ENCODE results near the gene WASF2. TPM values are rescaled to one million over a fixed set of nuclear protein-coding genes. Genes with fewer than 3 reads are reported as not detected.

Gene WASF2
- total and polyA plus RNA-seq, 2 of the 8 experiments (the other 6 are each of a cell fraction or from before 2014, with no cell fraction given), result 32.1 to 86.6 TPM

DNA sequence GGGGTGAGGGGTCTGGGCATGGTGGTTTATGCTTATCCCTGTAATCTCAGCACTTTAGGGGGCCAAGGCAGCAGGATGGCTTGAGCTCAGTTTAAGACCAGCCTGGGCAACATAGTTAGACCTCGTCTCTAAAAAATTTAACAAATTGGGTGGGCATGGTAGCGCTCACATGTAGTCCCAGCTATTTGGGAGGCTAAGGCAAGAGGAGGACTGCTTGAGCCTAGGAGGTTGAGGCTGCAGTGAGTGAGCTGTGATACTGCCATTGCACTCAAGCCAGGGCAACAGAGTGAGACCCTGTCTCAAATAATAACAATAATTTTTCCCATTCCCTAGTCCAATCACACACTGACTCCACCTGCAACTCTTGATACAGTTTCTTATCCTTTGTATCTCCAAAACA lies 6.3 kb downstream of the WASF2 start:
- no peaks in the 10 kb centered on the region for H3K9me3 ChIP-seq (ENCODE audit: insufficient read depth in 2 of 2, low read depth in 1 of 2, low read length in 1 of 2)
- H3K23me2 ChIP-seq (ENCODE audit: low read depth, low read length), result no peaks in the 10 kb centered on the region
- no peak overlapping the region for H4K8ac ChIP-seq (ENCODE audit: extremely low read depth, insufficient read depth, low read length)
- no peak overlapping the region for H3K18ac ChIP-seq (ENCODE audit: extremely low read depth, low read length)
- no peak overlapping the region for H2BK5ac ChIP-seq (ENCODE audit: low read depth, low read length)
- no peak overlapping the region for H4K5ac ChIP-seq (ENCODE audit: insufficient read length, low read depth, low read length)
- FAIRE-seq (no peak), DNase-seq (ENCODE audit: low read depth in 1 of 2, low spot score in 2 of 2) (no peak)
- no peak overlapping the region for H2BK12ac ChIP-seq (ENCODE audit: low read depth, low read length)
- no peak overlapping the region for H2BK15ac ChIP-seq (ENCODE audit: low read length)
- peaks cover 0 to 2% of the 10 kb centered on the region in 2 experiments for H4K20me1 ChIP-seq (replicated peaks in 1 of 2; ENCODE audit: control insufficient read depth in 1 of 2, insufficient read depth in 2 of 2, low read length in 2 of 2)
- ChIA-PET CTCF (ENCODE audit: partially characterized antibody) (interaction anchor here (0.8 to 1.5 kb wide), 6 partner anchors 9 to 116 kb away, joined by 3 to 4 read pairs (median 3); no protein-coding TSS in a partner anchor), POLR2A (ENCODE audit: partially characterized antibody) (interaction anchor here (0.9 kb wide), 2 partner anchors 10 to 25 kb away, joined by 3 read pairs; no protein-coding TSS in a partner anchor)
- H3K79me1 ChIP-seq (ENCODE audit: low read depth, low read length), result peaks cover 5% of the 10 kb centered on the region
- TF ChIP-seq, protein P1, sequence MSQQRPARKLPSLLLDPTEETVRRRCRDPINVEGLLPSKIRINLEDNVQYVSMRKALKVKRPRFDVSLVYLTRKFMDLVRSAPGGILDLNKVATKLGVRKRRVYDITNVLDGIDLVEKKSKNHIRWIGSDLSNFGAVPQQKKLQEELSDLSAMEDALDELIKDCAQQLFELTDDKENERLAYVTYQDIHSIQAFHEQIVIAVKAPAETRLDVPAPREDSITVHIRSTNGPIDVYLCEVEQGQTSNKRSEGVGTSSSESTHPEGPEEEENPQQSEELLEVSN (IDR thresholded peaks at IDR 0.05), result no peak
- no peak overlapping the region for H3K4ac ChIP-seq (replicated peaks; ENCODE audit: insufficient read length, low read depth, low read length)
- H3K36me3 ChIP-seq (ENCODE audit: control insufficient read depth in 2 of 4, insufficient read depth in 4 of 4, low read length in 3 of 4), result no peaks in the 10 kb centered on the region
- H3K4me2 ChIP-seq (ENCODE audit: insufficient read depth in 1 of 2, low read depth in 2 of 2, low read length in 2 of 2), result no peak overlapping the region
- H3K4me1 ChIP-seq (replicated peaks in 1 of 4; ENCODE audit: control insufficient read depth in 3 of 4, insufficient read depth in 4 of 4, low read length in 3 of 4), result peaks cover 0 to 7% (median 3%) of the 10 kb centered on the region in 4 experiments; a peak in 2 of 7 replicates
- no peak overlapping the region for H2BK20ac ChIP-seq (ENCODE audit: low read length)
- no peak overlapping the region for H4K91ac ChIP-seq (replicated peaks; ENCODE audit: insufficient read length, low read length)
- no peak overlapping the region for H2AK5ac ChIP-seq (ENCODE audit: low read depth, low read length)
- no peak overlapping the region for H3K4me3 ChIP-seq (ENCODE audit: extremely low read depth in 1 of 4, insufficient read depth in 2 of 4, low read depth in 3 of 4, low read length in 4 of 4)
- no peak overlapping the region for H3K9ac ChIP-seq (replicated peaks in 1 of 4; ENCODE audit: extremely low read depth in 1 of 4, low read depth in 3 of 4, low read length in 3 of 4)
- H3K79me2 ChIP-seq (ENCODE audit: control insufficient read depth in 1 of 2, insufficient read depth in 2 of 2, low read length in 2 of 2), result peaks cover 0 to 75% of the 10 kb centered on the region in 2 experiments
- H3K56ac ChIP-seq (replicated peaks; ENCODE audit: insufficient read length, low read depth, low read length), result no peak overlapping the region
- H3K27ac ChIP-seq (ENCODE audit: low read depth, low read length), result no peak overlapping the region
- no peak overlapping the region for H3K14ac ChIP-seq (ENCODE audit: insufficient read length)
- H2BK120ac ChIP-seq (replicated peaks; ENCODE audit: low read depth, low read length), result no peak overlapping the region
- no peaks in the 10 kb centered on the region for H3K27me3 ChIP-seq (replicated peaks in 1 of 4; ENCODE audit: control insufficient read depth in 3 of 4, extremely low read depth in 1 of 4, insufficient read depth in 3 of 4, low read length in 3 of 4)
- no peak overlapping the region for H3K23ac ChIP-seq (ENCODE audit: insufficient read length)
- WGBS, 2 experiments (ENCODE audit: extremely low coverage in 1 of 2, insufficient coverage in 1 of 2, insufficient read length in 1 of 2, insufficient replicate concordance in 2 of 2, low coverage in 1 of 2, low lambda C conversion rate in 2 of 2, missing lambda C conversion rate in 1 of 2), result 86% methylated on average over 2 of the region's 2 CpGs; no CpG with 5 or more reads in 1 of the 2 experiments
- no peak overlapping the region for H2AFZ ChIP-seq (ENCODE audit: low read length)

Data from H1 (cell line).